Stimulated activated memory B cell treated with anti-CD40 and anti-IgM and Interleukin-4, amounts not matched to agents 10 μg/mL and 1 μg/mL and 100 μg/mL, for 72 hours (primary cell): ENCODE results near the gene EIF3K.

ENCODE experiments used
- ATAC-seq: fragments of 150-1000 bp; cut with Tn5 transposase; 2 replicates; pipeline ENCODE4 v1.10.0; 2021
- H3K27ac Mint-ChIP-seq: one replicate; pipeline ENCODE4 v1.8.0; 2022; ENCODE audit warnings: mild to moderate bottlenecking, mixed read lengths
- H3K27me3 Mint-ChIP-seq: one replicate; pipeline ENCODE4 v1.8.0; 2022; ENCODE audit warnings: mixed read lengths
- H3K36me3 Mint-ChIP-seq: one replicate; pipeline ENCODE4 v1.8.0; 2022; ENCODE audit warnings: mixed read lengths
- H3K4me1 Mint-ChIP-seq: one replicate; pipeline ENCODE4 v1.8.0; 2022; ENCODE audit warnings: mixed read lengths
- H3K4me3 Mint-ChIP-seq: one replicate; pipeline ENCODE4 v1.8.0; 2022; ENCODE audit warnings: mild to moderate bottlenecking, moderate library complexity, mixed read lengths
- H3K9me3 Mint-ChIP-seq: one replicate; pipeline ENCODE4 v1.8.0; 2022; ENCODE audit warnings: mixed read lengths

EIF3K gene

DNA sequence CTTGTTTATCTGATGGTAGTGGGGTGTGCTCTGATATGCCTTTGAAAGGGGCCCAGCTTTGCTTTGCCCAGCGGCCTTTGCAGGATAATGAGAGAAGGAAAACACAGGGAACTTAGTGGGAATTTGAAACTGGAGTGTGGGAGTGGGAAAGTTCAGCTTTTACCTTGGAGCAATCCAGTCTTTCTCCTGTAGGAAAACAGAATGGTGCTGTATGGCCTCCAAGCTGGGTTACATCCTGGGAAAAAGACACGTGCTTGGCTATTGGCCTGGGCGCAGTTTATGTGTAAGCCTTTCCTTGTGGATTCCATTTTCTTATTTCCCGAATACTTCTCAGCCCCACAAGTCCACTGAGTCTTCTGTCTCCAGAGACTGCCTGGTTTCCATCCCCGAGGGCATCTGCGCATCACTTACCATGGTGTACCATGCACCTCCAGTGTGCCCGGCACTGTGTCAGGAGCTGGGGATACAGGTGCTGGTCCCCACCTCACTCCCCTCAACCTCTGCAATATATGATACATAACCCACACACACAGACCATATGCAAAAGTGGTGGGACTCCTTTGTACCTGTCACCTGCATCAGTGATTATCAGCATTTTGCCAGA is 60.0 kb downstream of the EIF3K start:
- peaks cover 91% of the 10 kb centered on the region for H3K4me1 Mint-ChIP-seq
- no peak overlapping the region for H3K4me3 Mint-ChIP-seq
- no peaks in the 10 kb centered on the region for H3K9me3 Mint-ChIP-seq
- H3K36me3 Mint-ChIP-seq: peaks cover 39% of the 10 kb centered on the region
- ATAC-seq: no peak
- no peaks in the 10 kb centered on the region for H3K27me3 Mint-ChIP-seq
- peak overlapping the region; percentile 80 for H3K27ac Mint-ChIP-seq

- Mint-ChIP-seq H3K4me1 (peaks cover 91% of the 10 kb centered on the region), H3K27me3 (no peaks in the 10 kb centered on the region), H3K36me3 (peaks cover 37% of the 10 kb centered on the region), H3K9me3 (no peaks in the 10 kb centered on the region), H3K4me3 (no peak overlapping the region), H3K27ac (no peak overlapping the region)
- ATAC-seq: no peak
Observed at GRCh38 chr19:38679839-38680238, 60.9 kb downstream of the EIF3K start.

DNA sequence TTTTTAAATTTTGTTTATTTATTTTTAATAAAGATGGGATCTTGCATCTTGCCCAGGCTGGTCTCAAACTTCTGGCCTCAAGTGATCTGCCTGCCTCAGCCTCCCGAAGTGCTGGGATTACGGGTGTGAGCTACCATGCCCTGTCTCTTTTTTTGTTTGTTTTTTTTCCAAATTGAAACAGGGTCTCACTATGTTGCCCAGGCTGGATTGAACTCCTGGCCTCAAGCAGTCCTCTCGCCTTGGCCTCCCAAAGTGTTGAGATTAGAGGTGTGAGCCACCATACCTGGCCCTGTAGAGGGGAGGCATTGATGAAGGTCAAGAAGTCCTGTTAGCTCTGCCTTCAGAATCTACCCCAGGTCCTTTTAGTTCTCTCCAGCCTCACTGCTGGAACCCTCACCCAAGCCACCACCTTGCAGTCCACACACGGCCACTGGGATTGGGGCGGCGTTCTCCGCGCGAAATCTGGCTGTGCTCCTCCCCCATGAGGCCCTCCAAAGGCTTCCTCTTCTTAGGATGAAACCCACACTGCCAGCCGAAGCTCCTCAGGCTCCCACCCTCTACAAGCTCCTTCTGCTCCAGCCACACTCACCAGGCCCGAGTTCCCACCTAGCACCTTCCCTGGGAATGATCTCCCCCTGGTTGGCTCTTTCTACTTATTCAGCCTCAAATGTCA is 63.3 kb downstream of the EIF3K start:
- Mint-ChIP-seq H3K4me1 (peaks cover 91% of the 10 kb centered on the region), H3K4me3 (no peak overlapping the region), H3K9me3 (no peaks in the 10 kb centered on the region), H3K27me3 (no peaks in the 10 kb centered on the region), H3K27ac (peak overlapping the region; percentile 81), H3K36me3 (peaks cover 30% of the 10 kb centered on the region)
- no peak for ATAC-seq

- Mint-ChIP-seq H3K9me3 (no peaks in the 10 kb centered on the region), H3K36me3 (peaks cover 25% of the 10 kb centered on the region), H3K27me3 (no peaks in the 10 kb centered on the region), H3K4me3 (no peak overlapping the region), H3K27ac (peak overlapping the region; percentile 81), H3K4me1 (peaks cover 91% of the 10 kb centered on the region)
- no peak for ATAC-seq
Observed at GRCh38 chr19:38682872-38683392, 63.9 kb downstream of the EIF3K start.

GRCh38 chr19:38683393-38684077 is 64.5 kb downstream of the EIF3K start:
- Mint-ChIP-seq H3K27me3 (no peaks in the 10 kb centered on the region), H3K27ac (peak overlapping the region; percentile 81), H3K9me3 (no peaks in the 10 kb centered on the region), H3K36me3 (peaks cover 25% of the 10 kb centered on the region), H3K4me1 (peaks cover 90% of the 10 kb centered on the region), H3K4me3 (no peak overlapping the region)
- peak; percentile 74 for ATAC-seq

GRCh38 chr19:38684078-38684861 is 65.3 kb downstream of the EIF3K start:
- H3K36me3 Mint-ChIP-seq: peaks cover 25% of the 10 kb centered on the region
- no peaks in the 10 kb centered on the region for H3K9me3 Mint-ChIP-seq
- peaks cover 90% of the 10 kb centered on the region for H3K4me1 Mint-ChIP-seq
- ATAC-seq: peak; percentile 45
- no peak overlapping the region for H3K4me3 Mint-ChIP-seq
- no peaks in the 10 kb centered on the region for H3K27me3 Mint-ChIP-seq
- H3K27ac Mint-ChIP-seq: peak overlapping the region; percentile 81

- Mint-ChIP-seq H3K27me3 (no peaks in the 10 kb centered on the region), H3K36me3 (peaks cover 22% of the 10 kb centered on the region), H3K4me1 (peaks cover 88% of the 10 kb centered on the region), H3K9me3 (no peaks in the 10 kb centered on the region), H3K27ac (peak overlapping the region; percentile 81), H3K4me3 (no peak overlapping the region)
- no peak for ATAC-seq
Observed at GRCh38 chr19:38684862-38685665, 66.1 kb downstream of the EIF3K start.

- H3K9me3 Mint-ChIP-seq: no peaks in the 10 kb centered on the region
- H3K4me3 Mint-ChIP-seq: peak overlapping the region; percentile 7
Observed at GRCh38 chr19:38685666-38686529, 66.9 kb downstream of the EIF3K start.

DNA sequence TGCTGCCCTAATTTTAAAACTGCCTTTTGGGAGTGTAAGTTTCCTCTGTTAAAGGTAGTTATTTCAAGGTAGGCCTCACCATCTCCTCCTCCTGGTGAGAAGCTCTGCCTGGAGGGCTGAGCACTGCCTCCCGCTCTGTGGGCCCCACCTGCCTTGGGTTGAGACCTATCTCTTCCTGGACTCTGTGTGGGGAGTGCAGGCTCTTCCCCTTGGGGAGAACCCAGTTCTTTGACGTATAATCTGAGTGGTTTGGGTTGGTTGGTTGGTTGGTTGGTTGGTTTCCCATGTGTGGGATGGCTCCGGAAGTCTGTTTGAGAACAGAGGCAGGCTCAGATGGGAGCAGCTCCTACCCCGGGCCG is 67.5 kb downstream of the EIF3K start:
- Mint-ChIP-seq H3K9me3 (no peaks in the 10 kb centered on the region), H3K27ac (peak overlapping the region; percentile 81), H3K36me3 (peaks cover 15% of the 10 kb centered on the region), H3K4me1 (peaks cover 79% of the 10 kb centered on the region), H3K27me3 (no peaks in the 10 kb centered on the region), H3K4me3 (peak overlapping the region; percentile 34)
- peak; percentile 82 for ATAC-seq

More at GRCh38 chr19:38685666-38686529, 66.9 kb downstream of the EIF3K start:
- peaks cover 83% of the 10 kb centered on the region for H3K4me1 Mint-ChIP-seq
- peak overlapping the region; percentile 81 for H3K27ac Mint-ChIP-seq
- ATAC-seq: peak; percentile 31
- H3K27me3 Mint-ChIP-seq: no peaks in the 10 kb centered on the region
- H3K36me3 Mint-ChIP-seq: peaks cover 19% of the 10 kb centered on the region
